ENCODE results near the gene PRKCH. TPM values are rescaled to one million over a fixed set of nuclear protein-coding genes. Genes with fewer than 3 reads are reported as not detected.

PRKCH gene
- total and polyA plus RNA-seq, 10 of the 15 experiments (the other 5 are each of a cell fraction or from before 2014, with no cell fraction given): 10.7 to 140 (median 33.2) TPM

DNA sequence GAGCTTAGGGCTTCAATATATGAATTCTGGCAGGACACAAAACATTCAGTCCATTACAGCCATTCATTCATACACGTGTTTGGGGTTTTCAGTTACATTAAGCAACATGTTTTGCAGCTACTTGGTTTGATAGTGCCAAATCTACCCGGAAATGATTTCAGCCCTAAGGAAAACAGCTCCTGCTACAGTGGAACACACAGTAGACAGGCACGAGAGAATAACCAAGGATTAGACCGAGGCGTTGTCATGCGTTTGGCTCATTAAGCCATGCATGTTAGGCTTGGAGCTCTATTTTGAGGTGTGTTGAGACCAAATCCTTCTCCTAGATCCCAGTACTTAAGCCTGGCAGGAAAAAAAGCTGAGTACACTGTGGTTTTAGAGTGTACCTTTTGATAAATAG lies 177.4 kb downstream of the PRKCH start:
- intact Hi-C loops (cut with micrococcal nuclease; ENCODE audit: unreplicated experiment): no loop called here
- Histone ChIP-seq H3K4me3 (no peak overlapping the region), H2AFZ (ENCODE audit: control insufficient read depth, low read depth, low read length) (no peak overlapping the region), H4K20me1 (ENCODE audit: control insufficient read depth, insufficient read depth) (no peaks in the 10 kb centered on the region), H3K36me3 (ENCODE audit: control insufficient read depth in 2 of 2, insufficient read depth in 2 of 2, low read length in 1 of 2) (peaks cover 2 to 8% of the 10 kb centered on the region in 2 experiments; a peak in 2 of 4 replicates), H3K9me3 (replicated peaks; ENCODE audit: control insufficient read depth, insufficient read depth, low read length) (no peaks in the 10 kb centered on the region), H3K27ac (ENCODE audit: control insufficient read depth, insufficient read depth) (no peak overlapping the region), H3K27me3 (replicated peaks in 1 of 2; ENCODE audit: control insufficient read depth in 2 of 2, insufficient read depth in 2 of 2, low read length in 1 of 2) (no peaks in the 10 kb centered on the region), H3K9ac (ENCODE audit: control insufficient read depth, insufficient read depth, low read length) (no peak overlapping the region), H3K4me1 (ENCODE audit: control insufficient read depth, insufficient read depth, low read length) (peaks cover 19% of the 10 kb centered on the region), H3K4me2 (ENCODE audit: control insufficient read depth, insufficient read depth) (no peak overlapping the region), H3K79me2 (ENCODE audit: control insufficient read depth, insufficient read depth, low read length) (no peaks in the 10 kb centered on the region; the same call in 1 of the 2 replicates)
- RAD21 ChIA-PET (ENCODE audit: unreplicated experiment): interaction anchor here (0.5 to 2.2 kb wide), 3 partner anchors 20 to 85 kb away, joined by 3 to 10 read pairs (median 4); no protein-coding TSS in a partner anchor
- CTCF ChIA-PET: interaction anchor here (0.6 to 2.9 kb wide), 5 partner anchors 12 to 338 kb away, joined by 3 to 18 read pairs (median 4); no protein-coding TSS in a partner anchor
- TF ChIP-seq NR2F1 (conservative IDR thresholded peaks at IDR 0.05) (no peak), EZH2 (IDR thresholded peaks at IDR 0.05; ENCODE audit: borderline replicate concordance, control insufficient read depth, low read depth, low read length) (no peak), RAD21 (IDR thresholded peaks at IDR 0.05; ENCODE audit: insufficient read depth, low read depth, low read length) (no peak), RELA (IDR thresholded peaks at IDR 0.05; ENCODE audit: borderline replicate concordance, partially characterized antibody) (no peak), DPF2 (IDR thresholded peaks at IDR 0.05) (no peak), CBX3 (IDR thresholded peaks at IDR 0.05; ENCODE audit: borderline replicate concordance, low read depth) (no peak)
- TF ChIP-seq, protein P1, sequence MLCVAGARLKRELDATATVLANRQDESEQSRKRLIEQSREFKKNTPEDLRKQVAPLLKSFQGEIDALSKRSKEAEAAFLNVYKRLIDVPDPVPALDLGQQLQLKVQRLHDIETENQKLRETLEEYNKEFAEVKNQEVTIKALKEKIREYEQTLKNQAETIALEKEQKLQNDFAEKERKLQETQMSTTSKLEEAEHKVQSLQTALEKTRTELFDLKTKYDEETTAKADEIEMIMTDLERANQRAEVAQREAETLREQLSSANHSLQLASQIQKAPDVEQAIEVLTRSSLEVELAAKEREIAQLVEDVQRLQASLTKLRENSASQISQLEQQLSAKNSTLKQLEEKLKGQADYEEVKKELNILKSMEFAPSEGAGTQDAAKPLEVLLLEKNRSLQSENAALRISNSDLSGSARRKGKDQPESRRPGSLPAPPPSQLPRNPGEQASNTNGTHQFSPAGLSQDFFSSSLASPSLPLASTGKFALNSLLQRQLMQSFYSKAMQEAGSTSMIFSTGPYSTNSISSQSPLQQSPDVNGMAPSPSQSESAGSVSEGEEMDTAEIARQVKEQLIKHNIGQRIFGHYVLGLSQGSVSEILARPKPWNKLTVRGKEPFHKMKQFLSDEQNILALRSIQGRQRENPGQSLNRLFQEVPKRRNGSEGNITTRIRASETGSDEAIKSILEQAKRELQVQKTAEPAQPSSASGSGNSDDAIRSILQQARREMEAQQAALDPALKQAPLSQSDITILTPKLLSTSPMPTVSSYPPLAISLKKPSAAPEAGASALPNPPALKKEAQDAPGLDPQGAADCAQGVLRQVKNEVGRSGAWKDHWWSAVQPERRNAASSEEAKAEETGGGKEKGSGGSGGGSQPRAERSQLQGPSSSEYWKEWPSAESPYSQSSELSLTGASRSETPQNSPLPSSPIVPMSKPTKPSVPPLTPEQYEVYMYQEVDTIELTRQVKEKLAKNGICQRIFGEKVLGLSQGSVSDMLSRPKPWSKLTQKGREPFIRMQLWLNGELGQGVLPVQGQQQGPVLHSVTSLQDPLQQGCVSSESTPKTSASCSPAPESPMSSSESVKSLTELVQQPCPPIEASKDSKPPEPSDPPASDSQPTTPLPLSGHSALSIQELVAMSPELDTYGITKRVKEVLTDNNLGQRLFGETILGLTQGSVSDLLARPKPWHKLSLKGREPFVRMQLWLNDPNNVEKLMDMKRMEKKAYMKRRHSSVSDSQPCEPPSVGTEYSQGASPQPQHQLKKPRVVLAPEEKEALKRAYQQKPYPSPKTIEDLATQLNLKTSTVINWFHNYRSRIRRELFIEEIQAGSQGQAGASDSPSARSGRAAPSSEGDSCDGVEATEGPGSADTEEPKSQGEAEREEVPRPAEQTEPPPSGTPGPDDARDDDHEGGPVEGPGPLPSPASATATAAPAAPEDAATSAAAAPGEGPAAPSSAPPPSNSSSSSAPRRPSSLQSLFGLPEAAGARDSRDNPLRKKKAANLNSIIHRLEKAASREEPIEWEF (IDR thresholded peaks at IDR 0.05; ENCODE audit: insufficient replicate concordance, low read depth, low read length): no peak
- TF ChIP-seq, protein P2, sequence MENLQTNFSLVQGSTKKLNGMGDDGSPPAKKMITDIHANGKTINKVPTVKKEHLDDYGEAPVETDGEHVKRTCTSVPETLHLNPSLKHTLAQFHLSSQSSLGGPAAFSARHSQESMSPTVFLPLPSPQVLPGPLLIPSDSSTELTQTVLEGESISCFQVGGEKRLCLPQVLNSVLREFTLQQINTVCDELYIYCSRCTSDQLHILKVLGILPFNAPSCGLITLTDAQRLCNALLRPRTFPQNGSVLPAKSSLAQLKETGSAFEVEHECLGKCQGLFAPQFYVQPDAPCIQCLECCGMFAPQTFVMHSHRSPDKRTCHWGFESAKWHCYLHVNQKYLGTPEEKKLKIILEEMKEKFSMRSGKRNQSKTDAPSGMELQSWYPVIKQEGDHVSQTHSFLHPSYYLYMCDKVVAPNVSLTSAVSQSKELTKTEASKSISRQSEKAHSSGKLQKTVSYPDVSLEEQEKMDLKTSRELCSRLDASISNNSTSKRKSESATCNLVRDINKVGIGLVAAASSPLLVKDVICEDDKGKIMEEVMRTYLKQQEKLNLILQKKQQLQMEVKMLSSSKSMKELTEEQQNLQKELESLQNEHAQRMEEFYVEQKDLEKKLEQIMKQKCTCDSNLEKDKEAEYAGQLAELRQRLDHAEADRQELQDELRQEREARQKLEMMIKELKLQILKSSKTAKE (IDR thresholded peaks at IDR 0.05; ENCODE audit: low read depth, poor library complexity, severe bottlenecking): no peak
- TF ChIP-seq, protein P3, sequence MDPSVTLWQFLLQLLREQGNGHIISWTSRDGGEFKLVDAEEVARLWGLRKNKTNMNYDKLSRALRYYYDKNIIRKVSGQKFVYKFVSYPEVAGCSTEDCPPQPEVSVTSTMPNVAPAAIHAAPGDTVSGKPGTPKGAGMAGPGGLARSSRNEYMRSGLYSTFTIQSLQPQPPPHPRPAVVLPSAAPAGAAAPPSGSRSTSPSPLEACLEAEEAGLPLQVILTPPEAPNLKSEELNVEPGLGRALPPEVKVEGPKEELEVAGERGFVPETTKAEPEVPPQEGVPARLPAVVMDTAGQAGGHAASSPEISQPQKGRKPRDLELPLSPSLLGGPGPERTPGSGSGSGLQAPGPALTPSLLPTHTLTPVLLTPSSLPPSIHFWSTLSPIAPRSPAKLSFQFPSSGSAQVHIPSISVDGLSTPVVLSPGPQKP (IDR thresholded peaks at IDR 0.05; ENCODE audit: low read depth, low read length): no peak
- TF ChIP-seq, protein P4, sequence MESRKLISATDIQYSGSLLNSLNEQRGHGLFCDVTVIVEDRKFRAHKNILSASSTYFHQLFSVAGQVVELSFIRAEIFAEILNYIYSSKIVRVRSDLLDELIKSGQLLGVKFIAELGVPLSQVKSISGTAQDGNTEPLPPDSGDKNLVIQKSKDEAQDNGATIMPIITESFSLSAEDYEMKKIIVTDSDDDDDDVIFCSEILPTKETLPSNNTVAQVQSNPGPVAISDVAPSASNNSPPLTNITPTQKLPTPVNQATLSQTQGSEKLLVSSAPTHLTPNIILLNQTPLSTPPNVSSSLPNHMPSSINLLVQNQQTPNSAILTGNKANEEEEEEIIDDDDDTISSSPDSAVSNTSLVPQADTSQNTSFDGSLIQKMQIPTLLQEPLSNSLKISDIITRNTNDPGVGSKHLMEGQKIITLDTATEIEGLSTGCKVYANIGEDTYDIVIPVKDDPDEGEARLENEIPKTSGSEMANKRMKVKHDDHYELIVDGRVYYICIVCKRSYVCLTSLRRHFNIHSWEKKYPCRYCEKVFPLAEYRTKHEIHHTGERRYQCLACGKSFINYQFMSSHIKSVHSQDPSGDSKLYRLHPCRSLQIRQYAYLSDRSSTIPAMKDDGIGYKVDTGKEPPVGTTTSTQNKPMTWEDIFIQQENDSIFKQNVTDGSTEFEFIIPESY (IDR thresholded peaks at IDR 0.05): no peak
- WGBS (ENCODE audit: insufficient coverage, insufficient replicate concordance, low lambda C conversion rate, missing lambda C conversion rate): 90% methylated on average over 6 of the region's 6 CpGs
- no peak for FAIRE-seq
- SMC1A ChIA-PET (ENCODE audit: uncharacterized antibody, unreplicated experiment): interaction anchor here (1.1 to 2.2 kb wide), 6 partner anchors 9 to 339 kb away, joined by 3 to 7 read pairs (median 3); no protein-coding TSS in a partner anchor
- no TSS peak for BruUV-seq (replicated peaks)
- ATAC-seq: no peak
- no peak for DNase-seq (ENCODE audit: low read depth, low spot score)
- in situ Hi-C loops (cut with MboI): no loop called here
- POLR2A ChIA-PET: no interaction called here

Data from GM12878 (cell line).